ACHN (cell line): Measurements from ENCODE around the gene C1orf52.

Experiments
- DNase-seq: peaks from one replicate; pipeline ENCODE4 v3.0.0-alpha.2; 2015
- in situ Hi-C: cut with HindIII; loops from 2 replicates; pipeline ENCODE4 v1.10.0; 2017; ENCODE audit warnings: low sequenced_read_pairs, low pct_ligation_motif_present, low pct_unique_long_range_greater_than_20kb

C1orf52 gene

GRCh38 chr1:85245456-85245855 is 14.0 kb downstream of the C1orf52 start:
- in situ Hi-C loops, result no loop called here
- no peak for DNase-seq

GRCh38 chr1:85244271-85245061 is 15.0 kb downstream of the C1orf52 start:
- in situ Hi-C loops, result no loop called here
- no peak for DNase-seq

GRCh38 chr1:85243372-85243771 is 16.1 kb downstream of the C1orf52 start:
- in situ Hi-C loops, result no loop called here

GRCh38 chr1:85240643-85241042 is 18.8 kb downstream of the C1orf52 start:
- in situ Hi-C loops, result no loop called here
- no peak for DNase-seq

More at GRCh38 chr1:85243372-85243771, 16.1 kb downstream of the C1orf52 start:
- no peak for DNase-seq

- DNase-seq, result no peak
- in situ Hi-C loops, result no loop called here
These were observed 19.3 kb downstream of the C1orf52 start for GRCh38 chr1:85240174-85240601.

GRCh38 chr1:85237613-85238012 is 21.8 kb downstream of the C1orf52 start:
- DNase-seq, result no peak
- in situ Hi-C loops, result no loop called here

- DNase-seq, result no peak
- in situ Hi-C loops, result no loop called here
These were observed 29.0 kb downstream of the C1orf52 start for GRCh38 chr1:85230305-85230977.

- no peak for DNase-seq
- in situ Hi-C loops, result no loop called here
These were observed 29.8 kb downstream of the C1orf52 start for GRCh38 chr1:85229574-85230097.

- no peak for DNase-seq
- in situ Hi-C loops, result no loop called here
These were observed 30.5 kb downstream of the C1orf52 start for GRCh38 chr1:85228972-85229371.

GRCh38 chr1:85225624-85226380 is 33.7 kb downstream of the C1orf52 start:
- no peak for DNase-seq
- in situ Hi-C loops, result no loop called here

- no peak for DNase-seq
- in situ Hi-C loops, result no loop called here
These were observed 34.5 kb downstream of the C1orf52 start for GRCh38 chr1:85224734-85225623.

- no peak for DNase-seq
- in situ Hi-C loops, result no loop called here
These were observed 35.2 kb downstream of the C1orf52 start for GRCh38 chr1:85224295-85224694.

GRCh38 chr1:85223334-85223733 is 36.1 kb downstream of the C1orf52 start:
- no peak for DNase-seq
- in situ Hi-C loops, result no loop called here

- in situ Hi-C loops, result no loop called here
- no peak for DNase-seq
These were observed 38.7 kb downstream of the C1orf52 start for GRCh38 chr1:85220756-85221201.

- no peak for DNase-seq
- in situ Hi-C loops, result no loop called here
These were observed 39.4 kb downstream of the C1orf52 start for GRCh38 chr1:85219853-85220610.

GRCh38 chr1:85216697-85217096 is 42.8 kb downstream of the C1orf52 start:
- in situ Hi-C loops, result no loop called here
- DNase-seq, result no peak

GRCh38 chr1:85214654-85215053 is 44.8 kb downstream of the C1orf52 start:
- in situ Hi-C loops, result no loop called here
- DNase-seq, result no peak
